AG04449 (cell line): ENCODE data around the gene ZNF770.
"Not testable (repeated sequence)": the region's sequence is repeated elsewhere in the genome, so short reads cannot be mapped to it uniquely, and the experiment has no call there.

ENCODE experiments used
- CTCF ChIA-PET: fragments of 350-600 bp; formaldehyde crosslinking; extraction: SDS; loops from one replicate; lab custom pipeline; 2021; ENCODE audit warnings: antibody characterized with exemption; lab: Yijun Ruan, JAX
- POLR2A ChIA-PET: fragments of 400-600, 350-600 bp; formaldehyde crosslinking; extraction: SDS; loops from one replicate; lab custom pipeline; 2020; ENCODE audit warnings: antibody characterized with exemption, inconsistent platforms; lab: Yijun Ruan, JAX
- DNase-seq: peaks from one replicate; pipeline ENCODE4 v3.0.0-alpha.2; 2010; ENCODE audit warnings: low read depth, low spot score
- H3K4me3 ChIP-seq: 2 replicates; pipeline ENCODE4 v1.5.1; 2011; ENCODE audit warnings: low read depth, mild to moderate bottlenecking, control low read depth, low read length
- CTCF ChIP-seq: IDR thresholded peaks from one replicate; pipeline ENCODE4 v1.5.1; 2011; ENCODE audit warnings: mild to moderate bottlenecking, moderate library complexity, low read length, control low read depth, inconsistent platforms; ENCODE audit not compliant: insufficient read depth; ENCODE audit errors: missing control alignments

The ZNF770 gene

GRCh38 chr15:34986326-34986725 lies 1.8 kb downstream of the ZNF770 start:
- peak overlapping the region; percentile 98 for H3K4me3 ChIP-seq
- ChIA-PET POLR2A (no interaction called here), CTCF (interaction anchor here (0.6 to 7.0 kb wide), 3 partner anchors 12 to 19 kb away, joined by 3 to 51 read pairs (median 3); partner anchors contain the start of gene AQR)
- TF ChIP-seq CTCF: no peak
- DNase-seq: no peak

- TF ChIP-seq CTCF: no peak
- POLR2A ChIA-PET: no interaction called here
- no peak overlapping the region for H3K4me3 ChIP-seq
- CTCF ChIA-PET: interaction anchor here (1.5 to 7.0 kb wide), 2 partner anchors 11 to 15 kb away, joined by 4 to 51 read pairs; partner anchors contain the start of gene AQR
- no peak for DNase-seq
These were observed 3.0 kb downstream of the ZNF770 start for GRCh38 chr15:34984889-34985630.

GRCh38 chr15:34976743-34977142 lies 11.3 kb downstream of the ZNF770 start:
- TF ChIP-seq CTCF: no peak
- ChIA-PET POLR2A (interaction anchor here (1.4 kb wide), 1 partner anchor 12 kb away, joined by 7 read pairs; no protein-coding TSS in a partner anchor), CTCF (interaction anchor here (0.8 to 1.5 kb wide), 4 partner anchors 7 to 353 kb away, joined by 3 read pairs; partner anchors contain the start of genes AQR and ZNF770)
- DNase-seq: no peak
- no peak overlapping the region for H3K4me3 ChIP-seq

GRCh38 chr15:34976073-34976472 lies 12.0 kb downstream of the ZNF770 start:
- ChIA-PET POLR2A (interaction anchor here (1.4 kb wide), 1 partner anchor 13 kb away, joined by 7 read pairs; no protein-coding TSS in a partner anchor), CTCF (interaction anchor here (1.5 kb wide), 1 partner anchor 42 kb away, joined by 3 read pairs; no protein-coding TSS in a partner anchor)
- TF ChIP-seq CTCF: no peak
- no peak overlapping the region for H3K4me3 ChIP-seq
- no peak for DNase-seq

GRCh38 chr15:34973512-34973911 lies 14.6 kb downstream of the ZNF770 start:
- DNase-seq: no peak
- ChIA-PET CTCF (interaction anchor here (0.7 to 1.6 kb wide), 7 partner anchors 8 to 351 kb away, joined by 3 to 6 read pairs (median 3); no protein-coding TSS in a partner anchor), POLR2A (no interaction called here)
- no peak for TF ChIP-seq CTCF
- no peak overlapping the region for H3K4me3 ChIP-seq

- CTCF ChIA-PET: interaction anchor here (1.0 to 2.7 kb wide), 17 partner anchors 9 to 360 kb away, joined by 3 to 51 read pairs (median 7); partner anchors contain the start of gene ZNF770
- POLR2A ChIA-PET: interaction anchor here (0.7 to 2.0 kb wide), 5 partner anchors 9 to 31 kb away, joined by 4 to 25 read pairs (median 5); partner anchors contain the start of gene ZNF770
- H3K4me3 ChIP-seq: peak overlapping the region; percentile 93
- DNase-seq: not testable (repeated sequence)
These were observed 17.9 kb downstream of the ZNF770 start for GRCh38 chr15:34970098-34970643.
